Osteocyte (in vitro differentiated cells): Measurements from ENCODE around the gene BLM. TPM values are rescaled to one million over a fixed set of nuclear protein-coding genes. Genes with fewer than 3 reads are reported as not detected.
"Not testable (repeated sequence)": the region's sequence is repeated elsewhere in the genome, so short reads cannot be mapped to it uniquely, and the experiment has no call there.

Experiments
- DNase-seq: peaks from one replicate; pipeline ENCODE4 v3.0.0; 2021; ENCODE audit warnings: mixed read lengths; ENCODE audit not compliant: unreplicated experiment; ENCODE audit errors: extremely low spot score
- H3K27ac Mint-ChIP-seq: one replicate; pipeline ENCODE4 v1.8.0; 2021; ENCODE audit warnings: mild to moderate bottlenecking, mixed read lengths; ENCODE audit not compliant: unreplicated experiment
- H3K27me3 Mint-ChIP-seq: one replicate; pipeline ENCODE4 v1.8.0; 2021; ENCODE audit warnings: mixed read lengths; ENCODE audit not compliant: unreplicated experiment
- H3K36me3 Mint-ChIP-seq: one replicate; pipeline ENCODE4 v1.8.0; 2021; ENCODE audit warnings: mixed read lengths; ENCODE audit not compliant: unreplicated experiment
- H3K4me1 Mint-ChIP-seq: one replicate; pipeline ENCODE4 v1.8.0; 2021; ENCODE audit warnings: mixed read lengths; ENCODE audit not compliant: unreplicated experiment
- H3K4me3 Mint-ChIP-seq: one replicate; pipeline ENCODE4 v1.8.0; 2021; ENCODE audit warnings: mild to moderate bottlenecking, moderate library complexity, mixed read lengths; ENCODE audit not compliant: unreplicated experiment
- H3K9me3 Mint-ChIP-seq: one replicate; pipeline ENCODE4 v1.8.0; 2021; ENCODE audit warnings: mixed read lengths; ENCODE audit not compliant: unreplicated experiment
- total RNA-seq: library from RNA; stranded (reverse); gene quantifications from 2 replicates; pipeline ENCODE4 v1.2.1, GENCODE V29; 2021
- TF ChIP-seq, protein P1 (sequence below): fragments of 200-600 bp; sonication (generic); IDR thresholded peaks from 2 replicates; pipeline ENCODE4 v1.5.0; 2021; ENCODE audit warnings: antibody characterized with exemption, mild to moderate bottlenecking, moderate library complexity

Gene BLM
- total RNA-seq, 1 donor from 2014 or later = 2.7 TPM

DNA sequence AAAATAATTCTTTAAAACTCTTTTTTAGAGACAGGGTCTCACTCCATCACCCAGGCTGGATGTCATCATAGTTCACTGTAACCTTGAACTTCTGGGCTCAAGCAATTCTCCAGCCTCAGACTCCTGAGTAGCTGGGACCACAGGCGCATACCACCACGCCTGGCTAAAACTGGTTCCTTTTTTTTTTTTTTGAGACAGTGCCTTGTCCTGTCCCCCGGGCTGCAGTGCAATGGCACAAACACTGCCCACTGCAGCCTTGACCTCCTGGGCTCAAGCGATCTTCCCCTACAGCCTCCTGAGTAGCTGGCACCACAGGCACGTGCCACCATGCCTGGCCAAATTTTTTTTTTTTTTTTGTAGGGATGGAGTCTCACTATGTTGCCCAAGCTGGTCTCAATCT is 127.5 kb downstream of the BLM start:
- peaks cover 9% of the 10 kb centered on the region for H3K4me1 Mint-ChIP-seq
- no peaks in the 10 kb centered on the region for H3K9me3 Mint-ChIP-seq
- H3K27me3 Mint-ChIP-seq = no peaks in the 10 kb centered on the region
- TF ChIP-seq, protein P1, sequence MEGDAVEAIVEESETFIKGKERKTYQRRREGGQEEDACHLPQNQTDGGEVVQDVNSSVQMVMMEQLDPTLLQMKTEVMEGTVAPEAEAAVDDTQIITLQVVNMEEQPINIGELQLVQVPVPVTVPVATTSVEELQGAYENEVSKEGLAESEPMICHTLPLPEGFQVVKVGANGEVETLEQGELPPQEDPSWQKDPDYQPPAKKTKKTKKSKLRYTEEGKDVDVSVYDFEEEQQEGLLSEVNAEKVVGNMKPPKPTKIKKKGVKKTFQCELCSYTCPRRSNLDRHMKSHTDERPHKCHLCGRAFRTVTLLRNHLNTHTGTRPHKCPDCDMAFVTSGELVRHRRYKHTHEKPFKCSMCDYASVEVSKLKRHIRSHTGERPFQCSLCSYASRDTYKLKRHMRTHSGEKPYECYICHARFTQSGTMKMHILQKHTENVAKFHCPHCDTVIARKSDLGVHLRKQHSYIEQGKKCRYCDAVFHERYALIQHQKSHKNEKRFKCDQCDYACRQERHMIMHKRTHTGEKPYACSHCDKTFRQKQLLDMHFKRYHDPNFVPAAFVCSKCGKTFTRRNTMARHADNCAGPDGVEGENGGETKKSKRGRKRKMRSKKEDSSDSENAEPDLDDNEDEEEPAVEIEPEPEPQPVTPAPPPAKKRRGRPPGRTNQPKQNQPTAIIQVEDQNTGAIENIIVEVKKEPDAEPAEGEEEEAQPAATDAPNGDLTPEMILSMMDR = no peak
- no peak for DNase-seq
- peak overlapping the region; percentile 63 for H3K27ac Mint-ChIP-seq
- H3K36me3 Mint-ChIP-seq = no peaks in the 10 kb centered on the region
- no peak overlapping the region for H3K4me3 Mint-ChIP-seq

GRCh38 chr15:90845201-90845949 is 128.2 kb downstream of the BLM start:
- Mint-ChIP-seq H3K9me3 (no peaks in the 10 kb centered on the region), H3K4me1 (peaks cover 9% of the 10 kb centered on the region), H3K27me3 (no peaks in the 10 kb centered on the region), H3K27ac (peak overlapping the region; percentile 63), H3K36me3 (no peaks in the 10 kb centered on the region), H3K4me3 (no peak overlapping the region)
- DNase-seq = no peak
- TF ChIP-seq, protein P1 = no peak

- not testable (repeated sequence) for H3K27ac Mint-ChIP-seq, H3K27me3 Mint-ChIP-seq, H3K4me3 Mint-ChIP-seq
Measured at GRCh38 chr15:90849424-90849823, 132.3 kb downstream of the BLM start.

DNA sequence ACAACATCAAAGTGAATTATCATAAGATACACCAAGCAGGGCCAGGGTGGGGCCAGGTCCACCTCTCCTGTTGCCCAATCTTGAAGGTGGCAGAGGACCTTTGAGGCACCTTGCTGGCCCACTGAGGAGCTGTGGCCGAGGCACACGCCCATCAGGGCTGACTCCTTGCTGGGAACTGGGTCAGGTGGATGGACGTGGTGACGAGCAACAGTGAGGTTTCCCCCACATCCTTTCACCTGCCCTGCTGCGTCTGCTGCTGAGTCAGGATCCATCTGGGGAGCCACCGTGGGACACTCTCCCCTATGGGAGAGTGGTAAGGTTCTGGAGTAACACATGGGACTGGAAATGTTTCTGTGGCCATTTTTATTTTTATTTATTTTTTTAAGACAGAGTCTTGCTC is 134.0 kb downstream of the BLM start:
- TF ChIP-seq, protein P1 = no peak
- H3K9me3 Mint-ChIP-seq = no peaks in the 10 kb centered on the region
- DNase-seq = no peak
- H3K36me3 Mint-ChIP-seq = no peaks in the 10 kb centered on the region
- H3K4me1 Mint-ChIP-seq = no peaks in the 10 kb centered on the region
- no peak overlapping the region for H3K27ac Mint-ChIP-seq
- H3K27me3 Mint-ChIP-seq = no peaks in the 10 kb centered on the region
- no peak overlapping the region for H3K4me3 Mint-ChIP-seq

More at GRCh38 chr15:90849424-90849823, 132.3 kb downstream of the BLM start:
- H3K4me1 Mint-ChIP-seq, H3K9me3 Mint-ChIP-seq, H3K36me3 Mint-ChIP-seq, DNase-seq: not testable (repeated sequence)

- no peaks in the 10 kb centered on the region for H3K27me3 Mint-ChIP-seq
- no peak overlapping the region for H3K27ac Mint-ChIP-seq
- no peak for DNase-seq
- TF ChIP-seq, protein P1 = no peak
- H3K4me3 Mint-ChIP-seq = no peak overlapping the region
- no peaks in the 10 kb centered on the region for H3K36me3 Mint-ChIP-seq
- no peaks in the 10 kb centered on the region for H3K4me1 Mint-ChIP-seq
- no peaks in the 10 kb centered on the region for H3K9me3 Mint-ChIP-seq
Measured at GRCh38 chr15:90851940-90852339, 134.8 kb downstream of the BLM start.
